Measurements from ENCODE around the gene RMC1. TPM values are rescaled to one million over a fixed set of nuclear protein-coding genes. Genes with fewer than 3 reads are reported as not detected.
A peak's percentile ranks its signal among the peaks of the same experiment; 100 is the strongest.

The RMC1 gene
- total and polyA plus RNA-seq, 2 of the 13 experiments (the other 11 are each of a cell fraction or from before 2014, with no cell fraction given), result 9.4 to 19.5 TPM

DNA sequence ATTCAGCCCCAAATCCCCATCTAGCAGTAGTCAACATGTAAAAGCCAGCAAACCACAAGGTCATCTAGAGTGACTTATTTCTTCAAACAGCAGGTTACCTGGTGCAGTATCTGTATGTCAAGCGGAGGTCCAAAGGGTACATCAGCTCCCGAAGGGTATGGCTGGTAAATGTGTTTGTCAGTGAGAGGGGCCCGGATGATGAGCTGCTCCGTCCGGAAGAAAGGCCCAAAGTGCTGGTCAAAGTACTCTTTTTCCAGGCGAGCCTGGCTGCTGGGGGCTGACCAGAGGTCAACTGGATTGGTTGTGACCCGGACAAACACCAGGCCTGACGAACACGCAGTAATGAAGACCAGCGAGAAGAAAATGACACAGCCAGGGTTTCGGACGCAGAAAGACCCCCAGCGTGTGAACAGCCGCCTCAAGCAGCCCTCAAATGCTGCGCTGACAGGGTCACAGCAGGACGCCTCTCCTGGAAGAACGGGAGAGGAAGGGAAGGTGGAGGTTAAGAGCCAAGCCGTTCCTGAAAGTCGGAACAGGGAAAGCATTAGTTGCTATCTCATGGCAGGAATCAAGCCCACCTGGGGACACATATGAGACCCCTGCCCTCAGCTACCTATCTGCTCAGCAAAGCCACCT lies 53.0 kb downstream of the RMC1 start (continued):
- TF ChIP-seq, protein P1, sequence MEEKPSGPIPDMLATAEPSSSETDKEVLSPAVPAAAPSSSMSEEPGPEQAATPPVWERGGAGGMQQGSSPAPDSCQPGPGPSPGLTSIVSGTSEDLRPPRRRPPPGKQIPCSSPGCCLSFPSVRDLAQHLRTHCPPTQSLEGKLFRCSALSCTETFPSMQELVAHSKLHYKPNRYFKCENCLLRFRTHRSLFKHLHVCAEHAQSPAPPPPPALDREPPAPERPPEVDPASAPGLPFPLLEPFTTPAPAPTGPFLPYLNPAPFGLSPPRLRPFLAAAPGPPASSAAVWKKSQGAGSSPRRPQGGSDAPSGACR (CRISPR knock-in tag; IDR thresholded peaks at IDR 0.05), result peak; percentile 78; the same call in 1 of the 2 replicates
- TF ChIP-seq ZNF329 (CRISPR knock-in tag; IDR thresholded peaks at IDR 0.05; ENCODE audit: low read depth) (0 out of 2 replicates have a peak, but pooled peaks have one; percentile 47), ZNF891 (CRISPR knock-in tag; IDR thresholded peaks at IDR 0.05) (peak; percentile 54; the same call in 1 of the 2 replicates), ZNF746 (CRISPR knock-in tag; IDR thresholded peaks at IDR 0.05) (peak; percentile 60; the same call in 1 of the 2 replicates), RFX5 (IDR thresholded peaks at IDR 0.05; ENCODE audit: low read depth, low read length) (0 out of 2 replicates have a peak, but pooled peaks have one; percentile 16), ZFP1 (CRISPR knock-in tag; IDR thresholded peaks at IDR 0.05) (peak; percentile 71; the same call in 1 of the 2 replicates), DR1 (CRISPR knock-in tag; IDR thresholded peaks at IDR 0.05) (0 out of 2 replicates have a peak, but pooled peaks have one; percentile 52), BORCS8-MEF2B (CRISPR knock-in tag; IDR thresholded peaks at IDR 0.05) (0 out of 2 replicates have a peak, but pooled peaks have one; percentile 27), ZNF615 (CRISPR knock-in tag; IDR thresholded peaks at IDR 0.05; ENCODE audit: borderline replicate concordance) (no peak), ZNF557 (CRISPR knock-in tag; IDR thresholded peaks at IDR 0.05) (peak; percentile 63; the same call in 1 of the 2 replicates), GABPA (IDR thresholded peaks at IDR 0.05; ENCODE audit: low read depth, low read length) (no peak), GABPA (CRISPR knock-in tag; IDR thresholded peaks at IDR 0.05; ENCODE audit: low read depth) (peak; percentile 68)
- TF ChIP-seq, protein P2, sequence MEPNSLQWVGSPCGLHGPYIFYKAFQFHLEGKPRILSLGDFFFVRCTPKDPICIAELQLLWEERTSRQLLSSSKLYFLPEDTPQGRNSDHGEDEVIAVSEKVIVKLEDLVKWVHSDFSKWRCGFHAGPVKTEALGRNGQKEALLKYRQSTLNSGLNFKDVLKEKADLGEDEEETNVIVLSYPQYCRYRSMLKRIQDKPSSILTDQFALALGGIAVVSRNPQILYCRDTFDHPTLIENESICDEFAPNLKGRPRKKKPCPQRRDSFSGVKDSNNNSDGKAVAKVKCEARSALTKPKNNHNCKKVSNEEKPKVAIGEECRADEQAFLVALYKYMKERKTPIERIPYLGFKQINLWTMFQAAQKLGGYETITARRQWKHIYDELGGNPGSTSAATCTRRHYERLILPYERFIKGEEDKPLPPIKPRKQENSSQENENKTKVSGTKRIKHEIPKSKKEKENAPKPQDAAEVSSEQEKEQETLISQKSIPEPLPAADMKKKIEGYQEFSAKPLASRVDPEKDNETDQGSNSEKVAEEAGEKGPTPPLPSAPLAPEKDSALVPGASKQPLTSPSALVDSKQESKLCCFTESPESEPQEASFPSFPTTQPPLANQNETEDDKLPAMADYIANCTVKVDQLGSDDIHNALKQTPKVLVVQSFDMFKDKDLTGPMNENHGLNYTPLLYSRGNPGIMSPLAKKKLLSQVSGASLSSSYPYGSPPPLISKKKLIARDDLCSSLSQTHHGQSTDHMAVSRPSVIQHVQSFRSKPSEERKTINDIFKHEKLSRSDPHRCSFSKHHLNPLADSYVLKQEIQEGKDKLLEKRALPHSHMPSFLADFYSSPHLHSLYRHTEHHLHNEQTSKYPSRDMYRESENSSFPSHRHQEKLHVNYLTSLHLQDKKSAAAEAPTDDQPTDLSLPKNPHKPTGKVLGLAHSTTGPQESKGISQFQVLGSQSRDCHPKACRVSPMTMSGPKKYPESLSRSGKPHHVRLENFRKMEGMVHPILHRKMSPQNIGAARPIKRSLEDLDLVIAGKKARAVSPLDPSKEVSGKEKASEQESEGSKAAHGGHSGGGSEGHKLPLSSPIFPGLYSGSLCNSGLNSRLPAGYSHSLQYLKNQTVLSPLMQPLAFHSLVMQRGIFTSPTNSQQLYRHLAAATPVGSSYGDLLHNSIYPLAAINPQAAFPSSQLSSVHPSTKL (CRISPR knock-in tag; IDR thresholded peaks at IDR 0.05), result peak; percentile 93
- TF ChIP-seq, protein P3, sequence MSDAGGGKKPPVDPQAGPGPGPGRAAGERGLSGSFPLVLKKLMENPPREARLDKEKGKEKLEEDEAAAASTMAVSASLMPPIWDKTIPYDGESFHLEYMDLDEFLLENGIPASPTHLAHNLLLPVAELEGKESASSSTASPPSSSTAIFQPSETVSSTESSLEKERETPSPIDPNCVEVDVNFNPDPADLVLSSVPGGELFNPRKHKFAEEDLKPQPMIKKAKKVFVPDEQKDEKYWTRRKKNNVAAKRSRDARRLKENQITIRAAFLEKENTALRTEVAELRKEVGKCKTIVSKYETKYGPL (CRISPR knock-in tag; IDR thresholded peaks at IDR 0.05), result no peak
- TF ChIP-seq, protein P4, sequence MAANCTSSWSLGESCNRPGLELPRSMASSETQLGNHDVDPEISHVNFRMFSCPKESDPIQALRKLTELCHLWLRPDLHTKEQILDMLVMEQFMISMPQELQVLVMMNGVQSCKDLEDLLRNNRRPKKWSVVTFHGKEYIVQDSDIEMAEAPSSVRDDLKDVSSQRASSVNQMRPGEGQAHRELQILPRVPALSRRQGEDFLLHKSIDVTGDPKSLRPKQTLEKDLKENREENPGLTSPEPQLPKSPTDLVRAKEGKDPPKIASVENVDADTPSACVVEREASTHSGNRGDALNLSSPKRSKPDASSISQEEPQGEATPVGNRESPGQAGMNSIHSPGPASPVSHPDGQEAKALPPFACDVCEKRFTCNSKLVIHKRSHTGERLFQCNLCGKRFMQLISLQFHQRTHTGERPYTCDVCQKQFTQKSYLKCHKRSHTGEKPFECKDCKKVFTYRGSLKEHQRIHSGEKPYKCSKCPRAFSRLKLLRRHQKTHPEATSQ (CRISPR knock-in tag; IDR thresholded peaks at IDR 0.05; ENCODE audit: borderline replicate concordance), result peak; percentile 53; the same call in 1 of the 2 replicates
- TF ChIP-seq, protein P5, sequence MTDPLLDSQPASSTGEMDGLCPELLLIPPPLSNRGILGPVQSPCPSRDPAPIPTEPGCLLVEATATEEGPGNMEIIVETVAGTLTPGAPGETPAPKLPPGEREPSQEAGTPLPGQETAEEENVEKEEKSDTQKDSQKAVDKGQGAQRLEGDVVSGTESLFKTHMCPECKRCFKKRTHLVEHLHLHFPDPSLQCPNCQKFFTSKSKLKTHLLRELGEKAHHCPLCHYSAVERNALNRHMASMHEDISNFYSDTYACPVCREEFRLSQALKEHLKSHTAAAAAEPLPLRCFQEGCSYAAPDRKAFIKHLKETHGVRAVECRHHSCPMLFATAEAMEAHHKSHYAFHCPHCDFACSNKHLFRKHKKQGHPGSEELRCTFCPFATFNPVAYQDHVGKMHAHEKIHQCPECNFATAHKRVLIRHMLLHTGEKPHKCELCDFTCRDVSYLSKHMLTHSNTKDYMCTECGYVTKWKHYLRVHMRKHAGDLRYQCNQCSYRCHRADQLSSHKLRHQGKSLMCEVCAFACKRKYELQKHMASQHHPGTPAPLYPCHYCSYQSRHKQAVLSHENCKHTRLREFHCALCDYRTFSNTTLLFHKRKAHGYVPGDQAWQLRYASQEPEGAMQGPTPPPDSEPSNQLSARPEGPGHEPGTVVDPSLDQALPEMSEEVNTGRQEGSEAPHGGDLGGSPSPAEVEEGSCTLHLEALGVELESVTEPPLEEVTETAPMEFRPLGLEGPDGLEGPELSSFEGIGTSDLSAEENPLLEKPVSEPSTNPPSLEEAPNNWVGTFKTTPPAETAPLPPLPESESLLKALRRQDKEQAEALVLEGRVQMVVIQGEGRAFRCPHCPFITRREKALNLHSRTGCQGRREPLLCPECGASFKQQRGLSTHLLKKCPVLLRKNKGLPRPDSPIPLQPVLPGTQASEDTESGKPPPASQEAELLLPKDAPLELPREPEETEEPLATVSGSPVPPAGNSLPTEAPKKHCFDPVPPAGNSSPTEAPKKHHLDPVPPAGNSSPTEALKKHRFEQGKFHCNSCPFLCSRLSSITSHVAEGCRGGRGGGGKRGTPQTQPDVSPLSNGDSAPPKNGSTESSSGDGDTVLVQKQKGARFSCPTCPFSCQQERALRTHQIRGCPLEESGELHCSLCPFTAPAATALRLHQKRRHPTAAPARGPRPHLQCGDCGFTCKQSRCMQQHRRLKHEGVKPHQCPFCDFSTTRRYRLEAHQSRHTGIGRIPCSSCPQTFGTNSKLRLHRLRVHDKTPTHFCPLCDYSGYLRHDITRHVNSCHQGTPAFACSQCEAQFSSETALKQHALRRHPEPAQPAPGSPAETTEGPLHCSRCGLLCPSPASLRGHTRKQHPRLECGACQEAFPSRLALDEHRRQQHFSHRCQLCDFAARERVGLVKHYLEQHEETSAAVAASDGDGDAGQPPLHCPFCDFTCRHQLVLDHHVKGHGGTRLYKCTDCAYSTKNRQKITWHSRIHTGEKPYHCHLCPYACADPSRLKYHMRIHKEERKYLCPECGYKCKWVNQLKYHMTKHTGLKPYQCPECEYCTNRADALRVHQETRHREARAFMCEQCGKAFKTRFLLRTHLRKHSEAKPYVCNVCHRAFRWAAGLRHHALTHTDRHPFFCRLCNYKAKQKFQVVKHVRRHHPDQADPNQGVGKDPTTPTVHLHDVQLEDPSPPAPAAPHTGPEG (CRISPR knock-in tag; IDR thresholded peaks at IDR 0.05), result peak; percentile 76; the same call in 1 of the 2 replicates

All from HepG2 (cell line).